GM21529 (cell line): ENCODE results near the gene DTNB.

Experiments used
- ATAC-seq: cut with Tn5 transposase; IDR thresholded peaks from one replicate; pipeline ENCODE4 v1.9.1; 2021; ENCODE audit not compliant: unreplicated experiment

DTNB gene

GRCh38 chr2:25355270-25355669 is 318.1 kb downstream of the DTNB start:
- no peak for ATAC-seq

GRCh38 chr2:25354116-25354515 is 319.3 kb downstream of the DTNB start:
- no peak for ATAC-seq

- ATAC-seq: no peak
These were observed 324.0 kb downstream of the DTNB start for GRCh38 chr2:25349397-25349796.

GRCh38 chr2:25347846-25348245 is 325.5 kb downstream of the DTNB start:
- ATAC-seq: no peak

DNA sequence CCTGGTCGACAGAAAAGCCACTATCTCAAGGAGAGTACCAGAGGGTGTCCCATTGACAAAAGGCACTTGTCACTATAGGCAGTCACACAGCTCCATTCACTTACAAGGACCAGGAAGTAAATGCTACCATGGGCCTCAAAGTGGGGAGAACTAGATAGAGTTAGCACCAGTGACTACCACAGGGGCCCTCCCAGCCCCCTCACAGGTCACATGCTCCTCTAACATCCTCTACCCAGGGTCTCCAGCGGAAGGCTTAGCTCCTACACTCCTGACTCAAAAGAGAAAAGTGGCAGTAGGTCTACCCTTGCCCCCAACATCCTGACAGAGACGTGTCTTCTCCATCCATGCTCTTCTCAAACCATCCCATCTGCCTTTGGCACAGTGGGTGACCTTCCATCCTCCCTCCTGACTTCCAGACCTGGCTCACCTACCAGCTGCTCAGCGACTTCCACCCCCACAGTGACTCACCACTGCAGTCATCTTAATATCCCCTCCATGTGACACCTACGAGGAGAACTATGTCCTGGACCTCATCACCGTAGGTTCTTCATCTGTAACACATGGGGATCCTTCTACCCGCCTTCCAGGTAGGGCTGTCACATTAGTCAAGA is 326.1 kb downstream of the DTNB start:
- no peak for ATAC-seq

- ATAC-seq: no peak
These were observed 330.1 kb downstream of the DTNB start for GRCh38 chr2:25343187-25343825.

DNA sequence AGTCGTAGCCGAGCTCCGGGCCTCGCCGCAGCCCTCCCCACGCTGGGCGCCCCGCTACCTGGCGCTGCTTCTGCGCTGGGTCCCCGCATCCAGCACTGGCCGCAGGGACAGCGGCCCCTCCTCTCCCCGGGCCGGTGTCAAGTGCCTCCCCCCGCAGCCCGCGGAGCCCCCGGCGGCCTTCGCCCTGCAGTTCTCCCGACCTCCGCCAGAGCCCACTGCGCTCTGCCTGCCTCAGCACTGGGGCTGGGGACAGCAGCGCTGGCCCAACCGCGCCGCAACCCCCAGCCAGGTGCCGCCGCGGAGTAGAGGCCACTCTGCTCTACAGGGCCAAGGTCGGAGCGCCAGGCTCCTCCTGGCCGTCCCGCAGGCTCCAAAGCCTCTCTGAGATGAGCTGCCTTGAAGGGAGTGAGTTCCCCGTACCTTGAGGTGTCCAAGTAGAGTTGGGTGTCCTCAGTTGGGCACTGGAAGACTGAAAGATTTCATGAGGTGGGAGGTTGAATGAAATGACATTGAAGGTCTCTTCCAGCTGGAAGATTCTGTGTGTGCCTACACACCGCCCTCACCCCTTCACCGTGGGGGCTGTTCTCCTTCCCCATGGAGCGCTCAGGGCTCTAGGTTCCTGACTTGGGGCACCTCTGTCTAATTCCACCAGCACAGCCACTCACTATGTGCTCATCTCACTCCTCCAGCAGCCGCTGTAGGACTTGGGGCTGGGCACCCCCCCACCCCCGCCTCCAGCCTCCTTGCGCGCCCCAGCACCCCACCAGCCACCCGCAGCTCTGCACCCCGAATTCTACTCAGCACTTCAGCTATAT is 330.8 kb downstream of the DTNB start:
- peak; percentile 83 for ATAC-seq

- ATAC-seq: peak; percentile 35
These were observed 331.5 kb downstream of the DTNB start, which contains the start of gene DNMT3A for GRCh38 chr2:25341753-25342371. Gene DNMT3A (minus strand): TSS chr2:25341925. CDS start chr2:25313984, 27,941 bp downstream.

DNA sequence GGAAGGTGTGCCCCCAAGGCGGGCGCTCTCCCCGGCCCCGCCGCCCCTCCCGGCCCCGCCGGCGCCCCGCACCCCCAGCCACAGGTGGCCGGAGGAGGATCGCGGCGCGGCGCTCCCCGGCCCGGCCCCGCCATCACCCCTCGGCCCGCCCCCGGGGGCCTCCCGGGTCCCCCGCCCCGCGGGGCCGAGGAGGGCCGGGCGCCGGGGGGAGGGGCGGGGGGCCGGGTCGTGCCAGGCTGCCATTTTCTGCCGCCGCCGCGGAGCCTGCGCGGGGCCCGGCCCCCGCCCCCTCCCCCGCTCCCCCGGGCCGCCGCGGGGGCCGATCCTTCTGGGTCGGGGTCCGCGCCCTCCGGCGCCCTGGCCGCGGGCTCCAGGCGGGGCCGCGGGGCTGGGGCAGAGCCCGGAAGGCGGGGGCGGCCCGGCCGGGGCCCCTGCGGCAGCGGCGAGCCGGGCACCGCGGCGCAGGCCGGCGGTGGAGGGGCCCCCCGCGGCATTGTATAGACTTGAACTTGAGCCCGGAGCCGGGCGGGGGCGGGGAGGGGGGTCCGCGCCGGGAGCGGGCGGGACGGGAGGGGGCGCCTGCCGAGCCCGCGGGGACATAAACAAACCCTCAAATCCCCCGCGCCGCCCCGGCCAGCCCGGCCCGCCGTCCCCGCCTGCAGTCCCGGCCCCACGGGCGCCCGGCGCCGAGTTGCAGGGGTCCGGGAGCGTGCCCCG is 332.2 kb downstream of the DTNB start:
- no peak for ATAC-seq

DNA sequence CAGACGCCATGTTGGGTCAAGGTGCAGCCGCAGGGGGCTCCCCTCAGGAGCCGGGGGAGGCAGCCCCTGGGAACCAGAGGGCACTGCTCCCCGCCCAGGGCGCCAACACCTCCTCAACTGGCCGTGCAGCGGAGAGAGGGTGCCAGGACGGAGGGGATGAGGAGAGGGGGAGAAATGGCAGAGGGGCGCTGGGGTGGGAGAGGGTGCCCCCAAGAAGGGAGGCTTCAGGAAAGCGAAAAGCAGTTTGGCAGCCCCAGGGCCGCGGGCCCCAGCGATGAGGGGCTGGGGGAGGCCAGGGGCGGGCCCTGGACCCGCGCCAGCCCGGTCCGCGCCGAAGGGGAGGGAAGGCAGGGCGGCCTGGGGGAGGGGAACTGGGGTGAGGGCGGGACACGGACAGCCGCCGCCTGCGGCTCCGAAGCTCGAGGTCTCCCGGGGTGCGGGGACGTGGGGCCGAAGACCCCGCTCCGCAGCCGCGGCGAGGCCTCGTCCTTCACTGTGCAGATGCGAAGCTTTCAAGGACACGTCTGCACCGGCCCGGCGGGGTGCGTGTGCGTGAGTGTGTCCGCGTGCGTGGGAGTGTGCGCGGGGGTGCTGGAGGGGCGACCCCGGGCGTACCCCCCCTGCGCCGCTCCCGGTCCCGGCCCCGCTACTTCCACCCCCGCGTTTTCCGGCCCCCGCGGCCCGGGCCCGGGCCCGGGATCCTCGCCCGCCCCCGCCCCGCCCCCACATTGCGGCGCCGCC is 333.0 kb downstream of the DTNB start:
- ATAC-seq: no peak

- no peak for ATAC-seq
These were observed 333.6 kb downstream of the DTNB start for GRCh38 chr2:25339791-25340180.

GRCh38 chr2:25339211-25339674 is 334.1 kb downstream of the DTNB start:
- ATAC-seq: no peak

DNA sequence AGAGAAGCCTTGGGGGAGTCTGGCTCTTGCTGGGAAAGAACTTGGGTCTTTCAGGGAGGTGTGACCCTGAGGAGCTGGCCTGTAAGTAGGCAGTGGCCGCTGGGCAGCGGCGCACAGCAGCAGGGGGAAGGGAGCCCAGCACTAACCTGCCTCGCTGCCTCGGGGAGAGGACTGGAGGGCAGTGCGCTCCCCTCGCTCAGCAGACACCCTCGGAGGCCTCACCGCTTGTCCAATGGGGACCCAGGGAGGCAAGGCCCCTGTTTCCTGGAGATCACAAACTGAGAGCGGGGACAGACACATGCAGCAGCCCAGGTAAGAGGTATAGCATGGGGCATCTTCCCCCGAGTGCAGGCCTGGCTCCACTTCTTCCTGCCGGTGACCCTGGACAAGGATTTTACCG is 335.0 kb downstream of the DTNB start:
- no peak for ATAC-seq

GRCh38 chr2:25337891-25338290 is 335.5 kb downstream of the DTNB start:
- ATAC-seq: no peak

DNA sequence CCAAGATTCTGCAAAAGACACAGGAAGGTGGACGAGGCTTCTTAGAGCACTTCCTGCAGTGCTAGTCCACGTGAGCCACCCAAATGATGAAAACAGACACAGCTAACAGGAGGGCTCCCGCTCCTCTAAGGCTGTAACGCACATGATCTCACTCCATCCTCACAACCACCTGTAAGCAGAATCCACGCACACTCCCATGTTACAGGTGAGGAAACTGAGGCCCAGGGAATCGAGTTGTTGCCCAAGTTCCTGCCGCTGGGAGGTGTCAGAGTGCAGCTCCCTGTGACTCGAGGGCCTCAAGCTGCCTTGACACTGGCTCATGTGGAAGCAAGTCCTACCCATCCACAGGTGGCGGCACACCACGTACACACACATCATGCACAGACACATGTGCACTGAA is 336.1 kb downstream of the DTNB start:
- no peak for ATAC-seq

DNA sequence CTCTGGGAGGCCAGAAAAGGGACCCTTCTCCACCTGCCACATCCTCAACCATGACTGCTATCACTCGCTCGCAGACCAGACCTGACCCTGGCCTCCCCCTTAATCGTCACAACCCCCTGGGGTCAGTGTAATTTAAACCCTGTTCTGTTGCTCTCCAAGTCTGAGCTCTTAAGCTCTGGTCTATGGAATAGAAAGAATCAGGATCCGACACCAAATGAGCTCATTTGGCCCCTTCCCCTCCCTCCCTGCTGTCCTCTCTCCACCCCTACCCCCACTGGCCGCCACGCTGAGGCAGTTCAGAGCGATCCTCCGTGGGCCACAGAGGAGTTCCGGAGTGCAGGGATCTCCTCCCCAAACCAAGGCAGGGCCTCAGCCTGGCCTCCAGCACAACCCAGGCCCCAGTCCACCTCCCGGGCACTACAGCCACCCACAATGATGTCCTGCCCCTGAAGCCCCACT is 337.0 kb downstream of the DTNB start:
- no peak for ATAC-seq

DNA sequence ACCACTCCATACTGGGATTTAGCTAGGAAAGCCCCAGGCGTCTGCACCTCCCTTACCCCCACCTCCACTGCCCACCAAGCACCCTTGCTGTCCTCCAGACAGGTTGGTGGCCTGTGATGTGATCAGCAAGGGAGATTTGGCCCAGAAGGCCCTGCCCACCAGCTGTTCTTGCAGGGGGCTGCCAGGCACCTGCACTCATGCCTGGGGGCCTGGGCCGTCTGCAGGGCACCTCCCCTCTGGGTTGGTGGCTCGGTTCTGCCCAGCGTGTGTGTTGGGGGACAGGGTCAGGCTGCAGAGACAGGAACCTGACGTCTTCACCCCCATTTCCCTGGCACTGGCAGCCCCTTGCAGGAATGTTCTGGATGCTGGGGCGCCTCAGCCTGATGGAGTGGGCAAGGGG is 337.4 kb downstream of the DTNB start:
- no peak for ATAC-seq

DNA sequence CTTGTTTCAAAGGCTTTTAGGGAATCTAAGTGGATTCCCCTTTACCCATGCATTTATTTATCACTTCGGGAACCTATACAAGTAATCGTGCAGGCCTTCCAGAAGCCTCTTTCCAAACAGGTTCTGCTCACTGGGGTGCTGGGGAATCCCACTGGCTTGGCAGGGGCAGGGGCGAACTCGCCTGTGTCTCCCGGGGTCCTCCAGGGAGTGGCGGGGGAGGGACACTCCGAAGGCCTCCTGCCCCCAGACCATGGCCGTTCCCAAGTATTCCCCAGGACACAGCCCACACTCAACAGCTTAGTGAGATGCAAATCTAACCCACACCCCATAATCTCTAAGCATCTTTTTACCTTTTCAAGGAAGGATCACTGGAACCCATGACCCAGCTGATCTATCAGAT is 338.2 kb downstream of the DTNB start:
- no peak for ATAC-seq

- no peak for ATAC-seq
These were observed 338.9 kb downstream of the DTNB start for GRCh38 chr2:25334482-25334881.

DNA sequence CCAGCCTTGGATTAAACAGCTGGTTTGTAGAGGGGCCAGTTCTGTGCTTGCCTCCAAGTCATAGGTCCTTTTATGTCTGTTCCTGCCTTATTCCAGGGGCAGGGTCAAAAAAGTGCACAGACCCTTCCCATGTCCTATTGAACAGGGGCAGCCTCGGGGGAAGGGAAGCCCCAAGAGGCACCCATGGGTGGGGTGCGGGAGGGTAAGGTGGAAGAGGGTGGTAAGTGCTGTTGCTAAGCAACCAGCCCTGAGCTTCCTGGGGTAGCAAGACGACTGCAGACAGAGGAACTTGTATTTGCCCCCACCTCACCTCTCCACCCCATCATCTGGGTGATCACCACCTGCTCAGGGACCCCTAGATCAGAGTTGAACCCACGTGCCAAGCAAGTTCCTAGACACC is 339.4 kb downstream of the DTNB start:
- no peak for ATAC-seq
